K562 (cell line): ENCODE data around the gene MEF2B. TPM values are rescaled to one million over a fixed set of nuclear protein-coding genes. Genes with fewer than 3 reads are reported as not detected.

Experiments used
- MLLT1 ChIP-seq, 2 experiments: fragments of 450-650 bp; IDR thresholded peaks; 2 replicates each; pipeline ENCODE4 v1.6.1; 2016
- NCOA2 ChIP-seq, 2 experiments: fragments of 450-650 bp; IDR thresholded peaks; 2 replicates each; pipeline ENCODE4 v1.6.1; 2018; ENCODE audit warnings: mild to moderate bottlenecking in 2 of 2, moderate library complexity in 1 of 2; ENCODE audit not compliant: partially characterized antibody in 2 of 2
- SMARCC2 ChIP-seq: fragments of 450-650 bp; IDR thresholded peaks from 2 replicates; pipeline ENCODE4 v1.6.1; 2017; ENCODE audit warnings: antibody characterized with exemption, moderate library complexity, mild to moderate bottlenecking, low read depth
- TAL1 ChIP-seq: fragments of 450-650 bp; IDR thresholded peaks from 2 replicates; pipeline ENCODE4 v1.6.1; 2016; ENCODE audit warnings: mild to moderate bottlenecking
- ZBTB40 ChIP-seq, 2 experiments: fragments of 450-650 bp in 1 of 2; sonication (generic) in 1 of 2; formaldehyde crosslinking in 1 of 2; IDR thresholded peaks; 2 replicates each; pipeline versions ENCODE4 v1.7.1 to v1.9.0; 2016 to 2022; ENCODE audit warnings: inconsistent platforms in 1 of 2, mild to moderate bottlenecking in 1 of 2, missing genetic modification reagents in 1 of 2
- polyA plus RNA-seq, 8 experiments: library from polyadenylated mRNA; depleted of rRNA in 4 of 8; stranded (reverse) in 5 of 8; unstranded in 3 of 8; fragments of >200 nt; fragmentation: Nextera tagmentation in 2 of 8; fragmentation: Illumina TruSeq in 1 of 8; extraction: Ambion mirVana in 2 of 8; extraction: Trizol in 1 of 8; gene quantifications; 2 replicates each; pipeline versions ENCODE4 v1.2.1 to v1.2.3, GENCODE V29; 2011 to 2014; ENCODE audit warnings: inconsistent platforms in 1 of 8, missing spikeins in 1 of 8
- total RNA-seq, 7 experiments: library from RNA; depleted of rRNA in 6 of 7; stranded (reverse); fragments of >200 nt in 6 of 7; fragmentation: Illumina TruSeq in 2 of 7; extraction: Trizol in 2 of 7; gene quantifications; 2 replicates each; pipeline versions ENCODE4 v1.2.1 to v1.2.3, GENCODE V29; 2011 to 2021; ENCODE audit warnings: low replicate concordance in 1 of 7

MEF2B gene
- total and polyA plus RNA-seq, 9 of the 15 experiments (the other 6 are each of a cell fraction or from before 2014, with no cell fraction given): 0.14 to 1.9 (median 0.71) TPM; not detected in 3

GRCh38 chr19:19169236-19170052 is 619 bp downstream of the MEF2B start (continued):
- TF ChIP-seq ZBTB40 (IDR thresholded peaks at IDR 0.05) (0 out of 2 replicates have a peak, but pooled peaks have one; percentile 21), ZBTB40 (CRISPR knock-in tag; IDR thresholded peaks at IDR 0.05) (no peak), SMARCC2 (no peak), MLLT1 (IDR thresholded peaks at IDR 0.05) (0 out of 4 replicates have a peak, but pooled peaks of 1 of the 2 experiments have one; percentile 29), NCOA2 (IDR thresholded peaks at IDR 0.05; ENCODE audit: partially characterized antibody in 2 of 2) (no peak), TAL1 (no peak)
